ENCODE results near the gene BLOC1S1. TPM values are rescaled to one million over a fixed set of nuclear protein-coding genes. Genes with fewer than 3 reads are reported as not detected.
A peak's percentile ranks its signal among the peaks of the same experiment; 100 is the strongest.

The BLOC1S1 gene
- total RNA-seq, 1 donor from 2014 or later: 158 TPM

- no peak for DNase-seq (ENCODE audit: low spot score)
Observed at GRCh38 chr12:55711786-55712553, 3.9 kb upstream of the BLOC1S1 start.

GRCh38 chr12:55712700-55713415 lies 3.0 kb upstream of the BLOC1S1 start:
- no peak for DNase-seq (ENCODE audit: low spot score)

DNA sequence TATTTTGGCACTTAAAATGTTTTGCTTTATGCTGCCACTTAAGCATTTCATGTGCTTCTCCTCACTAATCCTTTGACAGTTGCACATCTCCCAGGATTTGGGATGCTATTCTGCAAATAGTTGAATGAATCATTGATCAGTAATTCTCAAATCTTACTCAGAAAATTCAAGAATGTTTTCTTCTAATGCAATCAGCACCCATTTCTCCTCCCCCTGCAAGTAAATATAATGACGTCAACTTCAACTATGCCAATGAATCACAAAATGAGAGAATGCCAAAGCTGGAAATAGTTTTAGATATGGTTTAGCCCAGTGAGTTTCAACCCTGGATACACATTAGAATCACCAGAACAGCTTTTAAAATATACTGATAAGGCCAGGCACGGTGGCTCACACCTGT lies 2.1 kb upstream of the BLOC1S1 start:
- DNase-seq (ENCODE audit: low spot score): no peak

GRCh38 chr12:55715169-55715764 lies 579 bp upstream of the BLOC1S1 start:
- DNase-seq (ENCODE audit: low spot score): no peak

GRCh38 chr12:55716582-55716957 lies 724 bp downstream of the BLOC1S1 start:
- DNase-seq (ENCODE audit: low spot score): no peak

- no peak for DNase-seq (ENCODE audit: low spot score)
Observed at GRCh38 chr12:55717011-55718007, 1.5 kb downstream of the BLOC1S1 start.

DNA sequence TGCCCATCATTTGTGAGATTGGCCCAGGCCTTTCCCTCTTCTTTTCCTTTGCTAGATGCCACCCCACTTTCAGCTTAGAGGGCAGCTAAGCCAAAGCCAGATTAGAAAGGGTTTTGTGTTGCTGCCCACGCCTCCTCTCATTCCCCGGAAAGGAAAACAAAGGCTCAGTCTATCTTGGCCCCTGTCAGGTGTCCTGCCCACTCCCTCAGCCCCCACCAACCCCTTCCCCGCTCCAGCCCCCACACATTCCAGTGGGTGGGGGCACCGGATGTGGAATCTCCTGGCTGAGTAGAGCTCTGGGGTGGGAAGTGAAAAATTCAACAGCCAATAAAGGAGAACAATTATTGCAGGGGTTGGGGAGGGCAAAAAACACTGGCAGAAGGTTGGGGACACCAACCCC lies 2.2 kb downstream of the BLOC1S1 start:
- DNase-seq (ENCODE audit: low spot score): no peak

DNA sequence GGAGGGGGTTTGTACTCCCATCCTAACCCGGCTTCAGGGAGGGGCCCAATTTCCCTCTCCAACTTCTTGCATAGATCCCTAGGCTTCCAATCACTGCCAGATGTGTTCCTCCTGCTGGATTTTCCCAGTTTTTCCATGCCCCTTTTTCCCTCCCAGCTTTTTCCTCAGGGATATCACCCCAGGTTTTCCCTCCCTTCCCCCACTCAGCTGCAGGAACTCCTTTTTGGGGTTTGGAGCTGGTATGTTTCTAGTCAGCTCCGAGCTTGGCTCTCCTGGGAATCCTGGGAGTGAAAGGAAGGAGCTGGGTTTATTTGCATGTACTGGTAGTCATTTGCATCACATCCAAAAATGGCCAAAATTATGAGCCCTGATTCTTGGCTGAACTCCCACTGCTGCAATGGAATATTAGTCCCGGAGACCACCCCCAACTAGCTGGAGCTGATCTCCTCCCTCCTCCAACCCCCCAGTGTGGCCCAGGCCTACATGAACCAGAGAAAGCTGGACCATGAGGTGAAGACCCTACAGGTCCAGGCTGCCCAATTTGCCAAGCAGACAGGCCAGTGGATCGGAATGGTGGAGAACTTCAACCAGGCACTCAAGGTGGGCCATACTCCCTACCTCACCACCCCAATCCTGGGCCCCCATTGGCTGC lies 2.9 kb downstream of the BLOC1S1 start:
- DNase-seq (ENCODE audit: low spot score): no peak

GRCh38 chr12:55719371-55719770 lies 3.5 kb downstream of the BLOC1S1 start:
- DNase-seq (ENCODE audit: low spot score): no peak

DNA sequence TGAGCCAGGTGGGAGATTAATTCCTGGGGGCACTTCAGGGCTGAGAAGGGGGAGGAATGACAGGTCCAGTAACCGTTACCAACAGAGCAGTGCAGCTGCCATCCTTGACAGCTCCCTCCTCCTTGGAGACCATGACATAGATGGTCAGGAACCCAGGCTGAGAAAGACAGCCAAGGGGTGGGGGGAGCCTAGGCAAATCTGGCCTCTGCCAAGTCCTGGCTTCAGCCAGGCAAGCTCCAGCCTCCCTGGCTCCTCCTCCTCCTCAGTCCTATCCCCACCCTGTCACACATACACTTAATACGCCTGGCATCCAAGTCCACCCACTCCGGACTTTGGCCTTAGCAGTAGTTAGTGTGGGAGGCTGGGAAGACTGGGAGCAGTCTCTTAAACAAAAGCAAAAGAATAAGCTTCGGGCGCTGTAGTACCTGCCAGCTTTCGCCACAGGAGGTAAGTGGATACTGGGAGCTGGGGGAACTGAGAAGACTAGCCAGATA lies 4.3 kb downstream of the BLOC1S1 start, which contains the start of gene RDH5:
Gene RDH5 (plus strand): TSS at position 323 of the 494 bp plus-strand sequence. CDS start 792 bp downstream, outside the sequence.
- peak; percentile 92 for DNase-seq (ENCODE audit: low spot score)

- peak; percentile 80 for DNase-seq (ENCODE audit: low spot score)
Observed at GRCh38 chr12:55720894-55721444, 5.1 kb downstream of the BLOC1S1 start.

DNA sequence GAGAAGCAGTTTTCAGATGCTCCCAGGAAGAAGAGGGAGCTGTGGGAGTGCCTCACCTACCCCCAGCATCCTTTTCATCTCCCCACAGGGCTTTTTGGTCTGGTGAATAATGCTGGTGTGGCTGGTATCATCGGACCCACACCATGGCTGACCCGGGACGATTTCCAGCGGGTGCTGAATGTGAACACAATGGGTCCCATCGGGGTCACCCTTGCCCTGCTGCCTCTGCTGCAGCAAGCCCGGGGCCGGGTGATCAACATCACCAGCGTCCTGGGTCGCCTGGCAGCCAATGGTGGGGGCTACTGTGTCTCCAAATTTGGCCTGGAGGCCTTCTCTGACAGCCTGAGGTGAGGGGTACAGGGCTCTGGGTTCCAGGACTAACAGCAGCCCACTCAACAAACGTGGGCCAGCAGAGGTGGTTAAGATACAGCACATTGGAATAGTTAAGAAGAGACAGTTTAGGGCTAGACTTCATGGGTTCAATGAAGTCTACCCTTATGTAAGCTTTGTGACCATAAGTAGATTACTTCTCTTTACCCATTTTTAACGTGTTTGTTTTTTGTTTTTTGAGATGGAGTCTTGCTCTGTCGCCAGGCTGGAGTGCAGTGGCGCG lies 5.9 kb downstream of the BLOC1S1 start:
- DNase-seq (ENCODE audit: low spot score): no peak

- DNase-seq (ENCODE audit: low spot score): no peak
Observed at GRCh38 chr12:55722948-55723347, 7.1 kb downstream of the BLOC1S1 start.

DNA sequence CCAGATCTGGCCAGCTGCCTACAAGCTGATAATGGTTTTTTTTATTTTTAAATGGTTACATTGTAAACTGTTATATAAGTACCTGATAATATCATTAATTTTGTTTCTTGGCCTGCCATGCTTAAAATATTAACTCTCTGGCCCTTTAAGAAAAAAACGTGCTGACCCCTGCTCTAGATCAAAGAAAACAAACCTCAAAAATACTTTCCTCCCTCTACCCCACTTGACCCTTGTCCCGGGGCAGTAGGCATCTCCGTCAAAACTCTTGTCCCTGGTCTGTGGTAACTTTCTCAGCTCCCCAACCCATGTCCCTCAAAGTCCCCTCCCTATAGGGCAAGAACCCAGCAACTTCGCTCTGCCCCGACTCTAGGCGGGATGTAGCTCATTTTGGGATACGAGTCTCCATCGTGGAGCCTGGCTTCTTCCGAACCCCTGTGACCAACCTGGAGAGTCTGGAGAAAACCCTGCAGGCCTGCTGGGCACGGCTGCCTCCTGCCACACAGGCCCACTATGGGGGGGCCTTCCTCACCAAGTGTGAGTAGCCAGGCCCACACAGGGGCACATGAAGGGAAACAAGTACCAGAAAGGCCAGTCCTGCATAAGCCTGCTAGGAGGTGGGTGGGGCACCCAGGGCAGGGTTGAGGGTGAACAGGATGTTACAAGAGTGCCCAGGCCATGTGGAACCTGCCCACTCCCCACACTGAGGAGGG lies 7.8 kb downstream of the BLOC1S1 start:
- DNase-seq (ENCODE audit: low spot score): no peak

DNA sequence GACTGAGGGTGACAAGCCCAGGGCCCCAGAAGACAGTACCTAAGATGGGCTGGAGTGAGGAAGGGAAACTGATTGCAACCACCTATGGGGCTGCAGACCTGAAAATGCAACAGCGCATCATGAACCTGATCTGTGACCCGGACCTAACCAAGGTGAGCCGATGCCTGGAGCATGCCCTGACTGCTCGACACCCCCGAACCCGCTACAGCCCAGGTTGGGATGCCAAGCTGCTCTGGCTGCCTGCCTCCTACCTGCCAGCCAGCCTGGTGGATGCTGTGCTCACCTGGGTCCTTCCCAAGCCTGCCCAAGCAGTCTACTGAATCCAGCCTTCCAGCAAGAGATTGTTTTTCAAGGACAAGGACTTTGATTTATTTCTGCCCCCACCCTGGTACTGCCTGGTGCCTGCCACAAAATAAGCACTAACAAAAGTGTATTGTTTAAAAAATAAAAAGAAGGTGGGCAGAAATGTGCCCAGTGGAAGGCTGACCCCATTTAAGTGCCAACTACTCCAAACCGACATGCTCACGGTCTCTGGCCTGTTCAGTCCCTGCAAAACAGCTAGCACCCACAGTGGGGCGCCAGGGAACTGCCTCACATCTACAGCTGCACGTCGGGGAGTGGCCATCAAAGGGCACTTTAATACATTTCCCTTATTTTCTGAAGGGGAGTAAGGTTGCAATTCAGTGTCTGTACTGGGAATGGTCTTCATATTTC lies 8.5 kb downstream of the BLOC1S1 start:
- DNase-seq (ENCODE audit: low spot score): peak; percentile 74

DNA sequence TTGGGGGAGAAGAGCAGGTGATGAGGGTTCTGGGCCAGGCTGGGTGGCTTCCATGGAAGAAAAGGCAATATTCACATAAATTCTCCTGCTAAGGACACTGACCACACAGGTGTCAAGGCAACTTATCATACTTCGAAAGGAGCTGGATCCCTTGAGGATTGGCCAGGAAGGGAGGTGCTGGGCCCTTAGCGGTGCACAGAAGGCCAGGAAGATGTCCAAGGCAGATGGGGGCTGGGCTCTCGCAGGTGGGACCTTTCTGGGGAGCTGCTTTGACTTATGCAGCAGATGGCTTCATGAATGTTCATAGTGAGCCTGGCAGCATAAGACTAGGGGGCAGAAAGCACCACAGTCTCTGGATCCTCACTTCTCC lies 9.1 kb downstream of the BLOC1S1 start:
- DNase-seq (ENCODE audit: low spot score): no peak

GRCh38 chr12:55725556-55725955 lies 9.7 kb downstream of the BLOC1S1 start:
- no peak for DNase-seq (ENCODE audit: low spot score)

DNA sequence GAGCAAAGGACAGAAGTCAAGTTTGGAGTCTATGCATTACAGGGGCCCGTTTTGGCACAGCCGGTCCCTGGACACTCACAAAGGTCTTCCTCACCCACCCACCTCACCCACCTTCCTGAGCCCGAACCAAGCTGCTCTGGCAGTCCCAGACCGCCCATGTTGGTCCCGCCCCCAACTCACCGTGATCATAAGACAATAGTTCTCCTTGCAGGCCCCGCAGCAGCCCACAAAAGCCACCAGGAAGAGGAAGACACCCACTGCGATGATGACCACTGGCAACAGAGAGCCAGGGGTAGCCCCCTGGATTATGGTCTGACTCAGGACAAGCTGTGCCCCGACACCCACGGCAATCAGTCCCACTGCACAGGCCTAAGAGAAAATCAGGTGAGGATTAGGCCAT lies 11.1 kb downstream of the BLOC1S1 start:
- DNase-seq (ENCODE audit: low spot score): no peak

Data from mucosa of gallbladder (tissue), 1 donor.